ENCODE results near the gene ACTN4.

ACTN4 gene

DNA sequence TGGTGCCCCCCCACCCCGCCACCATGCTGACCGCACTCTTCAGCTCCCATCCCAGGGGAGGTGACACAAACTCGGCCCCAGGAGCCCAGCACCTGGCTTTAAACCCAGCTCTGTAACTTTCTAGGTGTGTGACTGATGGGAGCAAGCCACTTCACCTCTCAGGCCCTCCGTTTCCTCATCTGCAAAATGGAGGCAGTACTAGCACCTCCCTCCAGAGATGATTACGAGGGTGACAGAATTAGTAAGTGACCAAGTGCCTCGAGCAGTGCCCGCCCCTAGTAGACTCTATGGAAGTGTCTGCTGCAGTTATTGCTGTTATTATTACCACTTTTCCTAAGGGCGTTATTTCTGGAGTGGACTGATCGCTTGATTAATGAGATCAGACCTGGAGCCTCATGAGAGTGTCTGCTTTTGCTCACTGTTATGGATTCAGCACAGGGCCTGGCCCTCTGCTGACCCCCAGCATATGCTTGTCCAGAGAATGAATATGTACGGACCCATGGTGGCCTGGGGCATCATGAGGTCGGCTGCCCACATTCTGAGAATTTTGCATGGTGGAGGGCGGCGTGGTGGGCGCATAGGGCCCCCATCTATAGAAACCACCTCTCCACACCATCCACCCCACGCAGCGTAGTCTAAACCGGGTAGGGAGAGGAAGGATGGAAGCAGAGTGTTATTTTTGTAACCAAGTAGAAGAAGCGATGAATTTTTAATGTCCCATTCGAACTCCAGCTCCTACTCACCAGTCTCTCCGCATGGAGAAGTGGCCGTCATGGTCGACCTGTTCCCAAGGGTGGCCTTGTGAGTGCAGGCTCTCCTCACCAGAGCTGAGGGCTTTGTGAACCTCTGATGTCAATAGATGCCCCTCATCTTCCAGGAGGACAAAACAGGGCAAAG, 48.6 kb downstream of the ACTN4 start:
- DNase-seq (ENCODE audit: low read depth in 2 of 2) = no peak

DNA sequence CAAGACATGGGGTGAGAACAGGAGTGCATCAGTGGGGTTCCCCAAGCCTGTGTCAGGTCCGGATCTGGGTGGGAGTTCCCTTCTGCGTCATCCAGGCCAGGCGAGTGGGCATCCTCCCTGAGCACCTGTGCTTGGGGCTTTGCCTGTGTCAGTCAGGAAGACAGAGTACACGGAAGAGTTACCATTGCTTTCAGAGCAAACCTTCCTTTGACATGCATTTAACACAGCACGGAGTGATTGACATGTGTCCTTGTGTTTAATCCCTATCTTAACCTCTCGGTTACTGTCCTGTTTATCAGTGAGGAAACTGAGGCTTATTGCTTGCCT, 49.2 kb downstream of the ACTN4 start:
- no peak for DNase-seq (ENCODE audit: low read depth in 2 of 2)

DNA sequence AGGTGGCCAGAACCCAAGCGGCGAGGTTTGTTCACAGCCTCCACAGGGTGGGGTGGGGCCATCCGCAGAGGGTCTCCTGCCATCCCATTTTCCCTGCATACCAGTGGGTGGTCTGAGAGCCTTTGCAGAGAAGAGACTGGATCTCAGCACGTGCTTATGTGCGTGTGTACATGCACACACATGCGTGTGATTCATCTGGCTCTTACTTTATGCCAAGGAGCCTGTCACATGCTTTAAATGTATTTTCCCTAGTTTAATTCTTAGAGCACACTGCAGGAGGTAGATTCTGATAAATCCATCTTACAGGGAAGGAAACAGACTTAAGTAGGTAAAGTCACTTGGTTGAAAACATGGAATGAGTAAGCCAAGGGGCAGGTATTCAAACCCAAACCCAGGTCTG, 49.7 kb downstream of the ACTN4 start:
- no peak for DNase-seq (ENCODE audit: low read depth in 2 of 2)

DNA sequence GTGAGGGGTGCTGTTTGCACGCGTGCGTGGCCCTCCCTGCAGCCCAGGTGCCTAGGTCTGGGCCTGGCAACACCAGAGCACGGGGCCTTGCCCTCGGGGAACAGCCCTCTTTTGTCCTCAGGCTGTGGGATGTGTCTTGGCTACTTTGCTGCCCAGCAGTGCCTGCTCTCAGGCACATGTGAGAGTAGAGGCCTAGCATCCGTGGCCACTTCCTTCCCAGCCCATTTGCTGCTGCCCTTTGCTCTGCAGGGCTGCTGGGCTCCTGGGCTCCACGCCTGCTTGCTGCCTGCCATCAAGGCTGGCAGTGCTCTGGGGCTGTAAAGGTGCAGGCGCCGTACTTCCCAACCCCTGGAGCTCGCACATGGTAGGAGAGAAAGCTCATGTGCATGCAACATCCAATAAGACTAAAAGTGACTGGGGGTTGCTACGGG, 50.2 kb downstream of the ACTN4 start:
- DNase-seq (ENCODE audit: low read depth in 2 of 2) = no peak

DNA sequence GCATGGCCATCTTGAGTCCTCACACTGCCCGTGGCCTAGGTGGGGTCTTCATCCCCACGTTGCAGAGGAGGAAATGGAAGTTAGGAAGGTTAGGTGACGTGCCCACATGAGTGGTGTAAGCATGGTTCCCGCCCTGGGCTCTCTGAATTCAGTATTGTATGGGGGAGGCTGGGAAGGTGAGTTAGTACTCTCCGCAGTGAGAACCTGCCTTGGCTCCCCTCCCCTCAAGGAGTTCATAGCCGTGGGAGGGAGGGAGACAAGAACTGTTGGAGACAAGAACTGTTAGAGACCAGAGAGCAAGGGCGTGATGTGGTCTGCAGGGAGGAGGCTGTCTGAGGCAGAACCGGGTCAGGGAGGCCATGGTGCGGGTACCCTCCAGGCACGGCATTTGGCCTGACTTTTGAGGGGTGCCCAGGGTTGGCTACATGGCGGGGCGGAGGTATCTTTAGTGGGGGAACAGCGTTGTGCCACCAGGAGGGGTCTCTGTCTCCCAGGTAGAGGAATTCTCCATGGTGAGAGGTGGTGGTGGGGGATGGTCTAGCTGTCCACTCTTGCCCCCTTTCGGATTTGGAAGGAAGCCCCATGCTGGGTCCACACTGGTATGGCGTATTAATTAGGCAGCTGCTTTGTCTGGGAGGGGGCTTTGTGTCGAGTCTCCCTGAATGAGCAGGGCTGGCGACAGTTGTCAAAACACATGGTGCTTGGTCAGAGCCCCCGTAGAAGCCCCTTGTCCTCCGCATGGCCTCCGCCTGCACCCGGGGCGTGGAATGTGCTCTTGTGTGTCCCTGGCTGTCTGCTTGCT, 51.0 kb downstream of the ACTN4 start:
- no peak for DNase-seq (ENCODE audit: low read depth in 2 of 2)

DNA sequence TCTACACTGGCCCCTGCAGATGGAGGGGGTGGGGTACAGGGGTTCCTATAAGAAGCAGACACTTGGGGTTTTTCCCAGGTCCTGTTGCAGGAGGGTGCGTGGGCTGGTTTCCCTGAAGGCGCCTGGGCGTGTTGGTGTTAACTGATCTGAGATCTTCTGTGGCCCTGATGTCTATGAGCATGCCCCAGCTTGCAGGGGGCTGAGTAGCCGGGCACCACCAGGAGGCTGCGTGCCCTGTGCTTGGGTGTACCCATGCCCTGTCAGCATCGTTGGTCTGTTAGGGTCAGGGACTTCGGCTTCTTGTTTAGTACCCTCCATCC, 51.5 kb downstream of the ACTN4 start:
- no peak for DNase-seq (ENCODE audit: low read depth in 2 of 2)

DNA sequence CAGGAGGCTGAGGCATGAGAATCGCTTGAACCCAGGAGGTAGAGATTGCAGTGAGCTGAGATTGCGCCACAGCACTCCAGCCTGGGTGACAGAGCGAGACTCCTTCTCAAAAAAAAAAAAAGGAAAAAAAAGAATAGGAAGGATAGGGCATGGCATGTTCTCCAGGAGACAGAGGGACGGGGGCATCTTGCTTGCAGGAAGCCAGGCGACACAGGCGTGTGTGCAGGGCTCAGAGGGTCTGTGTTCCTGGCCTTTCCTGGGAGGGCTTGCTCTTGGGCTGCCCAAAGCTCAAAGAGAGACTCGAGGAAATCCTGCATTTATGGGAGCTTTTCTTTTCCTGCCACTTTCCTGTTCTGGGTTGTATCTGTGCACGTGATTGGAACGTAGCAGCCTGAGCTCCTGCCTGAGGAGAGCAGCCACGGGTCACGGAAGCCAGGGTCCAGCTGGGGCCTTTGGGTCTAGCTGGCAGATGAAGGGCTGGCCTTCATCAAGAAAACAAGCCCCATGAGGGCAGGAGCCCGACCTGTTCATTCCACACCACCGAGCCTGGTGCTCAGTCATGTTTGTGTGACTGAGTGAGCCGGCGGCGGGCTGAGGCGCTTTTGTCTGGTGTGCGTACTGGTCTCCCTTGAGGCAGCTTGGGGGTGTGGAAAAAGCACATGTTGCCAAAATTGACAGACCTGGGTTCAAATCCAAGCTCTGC, 52.3 kb downstream of the ACTN4 start:
- DNase-seq (ENCODE audit: low read depth in 2 of 2) = no peak

DNA sequence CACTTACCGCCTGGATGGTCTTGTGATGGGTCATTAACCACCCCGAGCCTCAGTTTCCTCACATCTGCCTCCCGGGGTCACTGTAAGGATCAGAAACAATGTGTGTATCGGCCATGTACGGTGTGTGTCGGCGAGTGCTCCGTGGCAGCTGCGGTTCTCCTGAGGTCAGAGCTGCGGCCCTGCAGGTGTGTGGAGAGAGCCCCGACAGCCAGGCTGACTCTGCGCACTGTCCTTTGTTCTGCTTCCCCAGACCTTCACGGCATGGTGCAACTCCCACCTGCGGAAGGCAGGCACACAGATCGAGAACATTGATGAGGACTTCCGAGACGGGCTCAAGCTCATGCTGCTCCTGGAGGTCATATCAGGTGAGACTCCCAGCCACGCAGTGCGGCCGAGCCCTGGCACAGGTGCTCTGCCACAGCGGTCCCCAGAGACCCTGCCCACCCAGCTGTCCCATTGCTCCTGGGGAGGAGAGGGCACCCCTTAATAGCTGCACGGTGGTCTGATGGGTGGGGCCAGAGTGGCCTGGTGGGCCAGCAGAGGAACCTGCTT, 53.0 kb downstream of the ACTN4 start:
- no peak for DNase-seq (ENCODE audit: low read depth in 2 of 2)

DNA sequence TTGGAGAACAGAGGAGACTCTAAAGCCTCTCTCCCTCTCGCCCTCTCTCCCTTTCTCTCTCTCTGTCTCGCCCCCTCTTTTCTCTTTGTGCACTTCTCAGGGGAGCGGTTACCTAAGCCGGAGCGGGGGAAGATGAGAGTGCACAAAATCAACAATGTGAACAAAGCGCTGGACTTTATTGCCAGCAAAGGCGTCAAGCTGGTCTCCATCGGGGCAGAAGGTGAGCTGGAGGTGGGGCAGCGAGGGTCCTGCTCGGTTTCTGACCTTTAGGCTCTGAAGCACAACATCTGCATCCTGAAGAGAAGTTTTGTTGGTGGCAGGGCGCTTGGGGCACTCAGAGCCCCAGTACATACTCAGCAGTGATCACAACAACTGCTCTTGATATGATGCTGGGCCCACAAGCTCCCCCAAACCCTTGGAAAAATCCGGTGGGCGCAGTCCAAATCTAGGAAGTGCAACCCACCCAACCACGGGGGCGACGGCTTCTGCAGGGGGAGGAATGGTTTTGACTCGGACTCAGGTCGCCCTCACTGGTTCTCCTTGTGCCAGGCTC, 53.5 kb downstream of the ACTN4 start:
- no peak for DNase-seq (ENCODE audit: low read depth in 2 of 2)

DNA sequence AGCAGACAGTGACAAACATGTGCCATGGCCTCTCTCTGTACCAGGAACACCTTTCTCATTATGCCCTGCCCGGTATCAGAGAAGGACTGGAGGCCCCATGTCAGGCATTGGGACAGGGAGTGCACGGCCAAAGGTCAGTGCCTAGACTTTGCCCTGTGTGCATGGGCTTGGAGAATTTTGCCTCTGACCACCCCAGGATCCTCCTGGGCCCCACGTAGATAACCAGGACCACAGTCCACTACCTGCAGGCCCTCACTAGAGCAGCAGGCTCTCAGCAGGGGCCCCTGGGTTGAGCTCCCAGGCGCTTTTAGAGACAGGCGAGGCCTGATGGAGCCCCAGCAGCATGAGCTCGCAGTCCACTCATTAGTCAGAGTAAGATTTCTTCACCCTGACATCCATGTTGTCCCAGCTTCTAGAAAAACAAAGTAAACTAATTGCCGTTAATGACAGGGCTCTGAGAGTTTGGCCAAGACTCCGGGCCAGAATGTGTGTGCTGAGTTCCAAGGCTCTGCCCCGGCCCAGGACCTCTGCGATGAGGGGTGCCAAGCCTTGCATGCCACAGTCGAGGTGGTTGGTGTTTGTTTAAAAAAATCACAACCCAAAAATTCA, 54.1 kb downstream of the ACTN4 start:
- DNase-seq (ENCODE audit: low read depth in 2 of 2) = no peak

DNA sequence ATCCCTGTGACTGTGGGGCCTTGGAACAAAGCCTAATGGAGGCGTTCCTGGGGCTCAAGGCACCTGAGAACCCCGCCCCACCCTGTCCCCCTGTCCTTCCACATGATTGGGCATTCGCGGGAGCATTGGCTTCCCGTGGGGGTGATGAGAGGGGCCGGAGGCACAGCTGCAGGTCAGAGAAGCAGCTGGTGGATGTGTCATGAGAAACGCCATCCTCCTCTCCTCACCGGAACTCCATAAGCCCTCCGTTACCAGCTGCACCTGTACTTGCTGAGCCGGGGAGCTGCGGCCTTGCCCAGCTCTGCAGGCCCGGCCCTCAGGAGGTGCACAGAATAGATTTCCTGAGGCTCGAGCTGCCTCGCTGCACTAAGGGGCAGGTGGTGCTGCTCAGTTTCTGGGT, 54.8 kb downstream of the ACTN4 start:
- DNase-seq (ENCODE audit: low read depth in 2 of 2) = no peak

DNA sequence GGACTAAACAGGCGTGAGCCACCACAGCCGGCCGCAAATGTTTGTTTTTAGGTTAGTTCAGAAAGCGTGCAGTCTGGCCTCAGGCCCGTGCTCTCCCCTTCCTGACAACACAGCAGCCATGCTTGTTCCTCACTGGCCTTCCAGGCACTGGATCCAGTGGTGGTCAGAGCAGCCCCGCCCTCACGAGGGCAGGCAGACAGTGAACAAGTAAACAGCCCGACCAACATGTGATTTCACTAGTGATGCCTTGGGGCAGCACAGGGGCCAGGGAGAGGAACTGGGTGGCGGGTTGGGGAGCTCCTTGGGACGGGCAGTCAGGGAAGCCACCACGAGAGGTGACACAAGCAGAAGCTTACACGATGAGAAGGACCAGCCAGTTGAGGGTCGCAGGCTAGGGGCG, 56.1 kb downstream of the ACTN4 start:
- DNase-seq (ENCODE audit: low read depth in 2 of 2) = no peak

DNA sequence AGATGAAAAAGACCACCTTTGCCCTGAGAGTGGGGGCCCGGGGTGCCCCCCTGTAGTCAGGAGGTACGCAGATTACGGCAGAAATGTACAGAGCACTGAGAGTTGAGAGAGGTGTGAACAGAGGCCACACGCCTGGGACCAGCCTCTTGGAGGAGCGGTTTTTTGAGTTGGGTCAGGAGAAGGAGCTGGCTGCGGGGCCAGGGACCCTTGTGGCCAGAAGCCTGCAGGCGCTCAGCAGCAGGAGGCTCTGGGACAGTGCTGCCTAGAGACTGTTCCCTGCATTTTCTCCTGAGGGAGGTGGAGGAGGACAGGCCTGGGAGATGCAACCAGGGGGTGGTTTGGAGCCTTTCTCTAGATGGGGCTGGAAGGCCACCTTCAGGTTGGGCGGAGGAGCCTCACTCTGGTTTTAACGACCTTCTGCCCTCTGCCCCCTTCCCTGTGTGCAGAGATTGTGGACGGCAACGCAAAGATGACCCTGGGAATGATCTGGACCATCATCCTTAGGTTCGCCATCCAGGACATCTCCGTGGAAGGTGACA, 57.1 kb downstream of the ACTN4 start:
- no peak for DNase-seq (ENCODE audit: low read depth in 2 of 2)

DNA sequence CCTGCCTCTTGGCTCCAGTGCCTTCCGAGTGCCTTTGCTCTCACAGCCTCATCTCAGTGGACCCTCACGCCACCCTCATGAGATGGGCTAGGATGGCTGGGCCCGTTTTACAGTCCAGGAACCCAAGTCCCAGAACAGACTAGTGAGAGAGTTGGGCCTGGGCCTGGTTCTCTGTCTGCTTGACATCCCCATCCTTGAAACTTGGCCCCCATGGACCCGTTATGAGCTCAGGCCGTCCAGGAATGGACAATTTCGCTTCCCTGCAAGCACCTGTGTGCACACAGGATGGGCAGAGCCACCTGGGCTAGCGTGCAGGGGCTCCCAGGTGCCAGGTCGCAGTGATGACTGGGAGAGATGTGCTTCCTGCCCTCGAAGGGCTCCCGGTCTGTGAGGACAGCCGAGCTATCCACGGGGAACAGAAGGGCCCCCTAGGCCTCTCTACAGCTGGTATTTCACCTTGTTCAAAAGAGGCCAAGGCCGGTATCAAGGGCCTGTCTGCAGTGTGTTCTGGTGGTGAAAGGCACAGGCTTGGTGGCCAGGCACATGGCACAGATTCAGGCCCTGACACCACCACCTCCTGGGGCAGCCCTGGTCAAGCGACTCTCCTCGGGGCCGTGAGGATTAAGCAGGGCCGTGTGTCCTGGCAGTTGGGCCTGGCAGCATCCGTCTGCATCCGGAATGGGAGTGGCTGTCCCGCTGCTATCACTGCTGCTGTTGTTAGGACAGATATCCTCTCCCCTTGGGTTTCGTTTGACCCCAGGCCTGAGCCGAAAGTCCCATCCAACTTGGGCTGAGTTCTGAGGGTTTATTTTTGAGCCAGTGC, 58.0 kb downstream of the ACTN4 start:
- DNase-seq (ENCODE audit: low read depth in 2 of 2) = no peak

DNA sequence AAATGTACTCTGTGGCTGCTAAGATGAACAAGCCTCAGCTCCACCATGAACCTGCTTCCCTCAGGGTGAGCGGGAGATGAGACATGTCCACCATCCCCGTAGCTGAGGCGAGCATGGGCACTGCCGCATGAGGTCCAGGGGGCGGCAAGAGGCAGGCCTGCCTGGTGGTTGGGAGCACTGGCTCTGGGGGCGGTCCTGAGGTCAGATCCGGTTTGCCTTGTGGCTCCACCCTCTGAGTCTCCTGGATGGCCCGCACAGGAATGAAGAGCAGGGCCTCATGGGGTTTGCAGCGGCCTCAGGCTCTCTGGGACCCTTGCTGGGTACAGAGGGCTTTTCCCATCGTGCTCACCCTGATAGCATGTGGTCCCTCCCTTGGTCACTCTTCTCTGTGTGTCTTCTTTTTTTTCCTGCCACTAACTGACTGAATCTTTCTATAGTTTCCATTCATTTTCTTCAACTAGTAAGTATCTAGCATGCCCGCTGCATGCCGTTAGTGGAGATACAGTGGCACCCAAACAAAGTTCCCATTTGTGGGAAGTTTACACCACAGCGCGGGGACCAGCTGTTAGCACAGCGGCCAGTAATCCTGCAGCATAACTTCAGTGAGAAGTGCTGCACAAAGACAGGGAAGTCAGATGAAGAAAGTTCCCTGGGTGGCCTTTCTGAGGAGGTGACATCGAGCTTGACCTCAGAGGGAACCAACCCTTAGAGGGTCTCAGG, 59.5 kb downstream of the ACTN4 start:
- DNase-seq (ENCODE audit: low read depth in 2 of 2) = no peak

DNA sequence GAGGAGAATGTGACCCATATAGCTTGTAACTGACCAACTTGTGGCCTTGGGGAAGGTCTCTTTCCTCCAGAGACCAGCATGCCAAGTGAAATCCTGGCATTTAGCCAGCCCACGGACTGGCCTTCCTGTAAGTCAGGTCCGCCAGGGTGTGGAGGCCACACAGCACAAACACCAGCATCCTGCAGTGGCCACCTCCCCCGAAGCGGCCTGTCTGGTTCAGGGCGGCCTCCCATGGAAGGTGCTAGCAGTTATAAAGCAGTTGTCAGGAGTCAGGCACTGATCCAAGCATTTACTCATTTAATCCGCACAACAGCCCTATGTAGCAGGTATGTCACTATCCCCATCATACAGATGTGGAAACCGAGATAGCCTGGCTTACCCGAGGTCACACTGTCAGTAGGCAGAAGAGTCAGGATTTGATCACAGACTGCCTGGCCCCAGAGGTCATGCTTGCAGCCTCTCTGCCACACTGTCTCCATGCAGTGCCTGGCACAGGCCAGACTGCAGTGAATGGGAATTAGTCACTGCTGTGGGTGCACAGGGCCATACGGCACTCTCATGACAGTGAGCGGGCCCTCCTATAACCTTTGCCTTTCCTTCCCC, 60.2 kb downstream of the ACTN4 start:
- no peak for DNase-seq (ENCODE audit: low read depth in 2 of 2)

DNA sequence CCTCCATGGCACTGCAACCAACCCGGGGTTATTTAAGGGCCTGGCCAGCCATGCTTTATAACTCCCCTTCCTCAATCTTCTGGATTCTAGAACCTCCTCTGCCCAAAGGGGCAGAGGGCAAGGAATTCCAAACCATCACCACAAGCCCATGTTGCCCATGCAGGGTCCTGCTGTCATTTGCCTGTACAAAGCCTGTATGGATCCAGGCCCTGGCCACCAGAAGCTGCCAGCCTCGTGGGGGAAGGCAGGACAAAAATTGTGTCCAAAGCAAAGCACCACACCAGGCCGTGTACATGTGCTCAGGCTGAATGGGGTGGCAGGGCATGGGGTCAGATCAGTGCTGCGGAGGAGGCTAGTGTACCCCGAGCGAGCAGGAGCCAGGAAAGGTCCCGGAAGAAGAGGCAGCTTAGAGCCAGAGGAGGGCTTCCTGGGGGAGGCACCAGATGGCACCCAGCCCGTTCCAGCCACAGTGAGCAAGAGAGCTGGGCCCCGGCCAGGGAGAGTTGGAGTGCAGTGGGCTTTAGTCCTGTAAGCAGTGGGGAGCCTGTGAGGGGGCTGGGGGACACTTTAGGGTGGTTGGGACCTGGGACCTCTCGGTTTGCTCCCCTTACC, 61.1 kb downstream of the ACTN4 start:
- DNase-seq (ENCODE audit: low read depth in 2 of 2) = no peak

DNA sequence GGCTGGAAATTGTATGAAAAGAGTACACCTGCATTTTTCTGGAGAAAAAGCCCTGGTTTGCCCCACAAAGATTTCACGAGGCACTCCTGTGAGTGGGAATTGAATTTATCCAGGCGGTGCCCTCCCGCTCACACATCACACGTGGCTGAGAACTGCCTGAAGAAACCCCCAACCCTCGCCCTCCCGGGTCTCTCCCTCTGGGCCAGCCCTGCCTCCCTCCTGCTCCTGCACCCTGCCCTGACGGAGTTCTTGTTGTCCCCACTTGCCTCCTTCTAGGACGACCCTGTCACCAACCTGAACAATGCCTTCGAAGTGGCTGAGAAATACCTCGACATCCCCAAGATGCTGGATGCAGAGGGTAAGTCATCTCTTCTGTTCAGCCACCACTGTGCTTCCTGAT, 61.7 kb downstream of the ACTN4 start:
- DNase-seq (ENCODE audit: low read depth in 2 of 2) = no peak

All from fibroblast of skin of left quadriceps (primary cell).